CD4-positive, alpha-beta T cell (primary cell): ENCODE data around the gene OPN4. TPM values are rescaled to one million over a fixed set of nuclear protein-coding genes. Genes with fewer than 3 reads are reported as not detected.

Experiments used
- ATAC-seq: fragments of 200-7000 bp; cut with Tn5 transposase; one replicate; pipeline ENCODE4 v1.10.0; 2022; ENCODE audit warnings: mild to moderate bottlenecking; ENCODE audit not compliant: poor library complexity
- CTCF ChIA-PET: fragments of 350-600 bp; sonication (Branson Sonifier 250); formaldehyde crosslinking; loops from one replicate; lab custom pipeline; 2021; ENCODE audit warnings: antibody characterized with exemption, inconsistent platforms; lab: Charles Lee
- POLR2A ChIA-PET: fragments of 350-600 bp; sonication (Branson Sonifier 250); formaldehyde crosslinking; loops from one replicate; lab custom pipeline; 2021; ENCODE audit warnings: antibody characterized with exemption, inconsistent platforms; lab: Charles Lee
- DNase-seq, 14 experiments: peaks; one replicate each; pipeline ENCODE4 v3.0.0-alpha.2; 2013 to 2020; ENCODE audit warnings: mixed read lengths in 2 of 14
- H3K27ac ChIP-seq, 2 donors: one replicate each; pipeline versions ENCODE4 v1.5.1 to v1.7.0; 2013; ENCODE audit warnings: low read length in 2 of 2, low read depth in 1 of 2, mild to moderate bottlenecking in 1 of 2
- H3K27me3 ChIP-seq, 2 experiments: 1 replicate in 1 of 2; 2 replicates in 1 of 2; pipeline versions ENCODE4 v1.6.1 to v1.7.0; 2013; ENCODE audit warnings: low read length in 2 of 2, control low read depth in 1 of 2, mild to moderate bottlenecking in 1 of 2, moderate library complexity in 1 of 2; ENCODE audit not compliant: insufficient read depth in 2 of 2, control insufficient read depth in 1 of 2
- H3K36me3 ChIP-seq: one replicate; pipeline ENCODE4 v1.6.1; 2013; ENCODE audit warnings: low read length, control low read depth; ENCODE audit not compliant: insufficient read depth
- H3K4me1 ChIP-seq: one replicate; pipeline ENCODE4 v1.6.1; 2013; ENCODE audit warnings: low read length, control low read depth; ENCODE audit not compliant: insufficient read depth
- H3K4me3 ChIP-seq: one replicate; pipeline ENCODE4 v1.5.1; 2013; ENCODE audit warnings: mild to moderate bottlenecking, low read length, moderate library complexity
- H3K9me3 ChIP-seq, 2 experiments: 1 replicate in 1 of 2; 2 replicates in 1 of 2; pipeline versions ENCODE4 v1.6.1 to v1.7.0; 2013; ENCODE audit warnings: low read length in 2 of 2, mild to moderate bottlenecking in 2 of 2, control low read depth in 1 of 2, moderate library complexity in 1 of 2; ENCODE audit not compliant: control insufficient read depth in 1 of 2, insufficient read depth in 1 of 2
- H3K27ac Mint-ChIP-seq: one replicate; pipeline ENCODE4 v1.8.0; 2020; ENCODE audit warnings: mixed read lengths
- H3K27me3 Mint-ChIP-seq: one replicate; pipeline ENCODE4 v1.8.0; 2021; ENCODE audit warnings: mixed read lengths
- H3K36me3 Mint-ChIP-seq: one replicate; pipeline ENCODE4 v1.8.0; 2021; ENCODE audit warnings: low read depth, mixed read lengths
- H3K4me1 Mint-ChIP-seq: one replicate; pipeline ENCODE4 v1.8.0; 2021; ENCODE audit warnings: low read depth, mixed read lengths
- H3K4me3 Mint-ChIP-seq: one replicate; pipeline ENCODE4 v1.8.0; 2020; ENCODE audit warnings: mild to moderate bottlenecking, mixed read lengths
- H3K9me3 Mint-ChIP-seq: one replicate; pipeline ENCODE4 v1.8.0; 2020; ENCODE audit warnings: mixed read lengths
- CTCF ChIP-seq: fragments of 200-600 bp; IDR thresholded peaks from one replicate; pipeline ENCODE4 v1.8.0; 2022; ENCODE audit warnings: antibody characterized with exemption, mild to moderate bottlenecking
- intact Hi-C, 2 experiments: fragments of 100-400 bp; cut with DNase I in 1 of 2; cut with micrococcal nuclease in 1 of 2; formaldehyde crosslinking; loops; one replicate each; pipeline versions ENCODE4 v1.15.1 to v1.9.0; 2023 to 2025; cut with DNase I, micrococcal nuclease
- total RNA-seq, 174 experiments: library from RNA in 2 of 174; stranded (reverse) in 2 of 174; gene quantifications; one replicate each; pipeline ENCODE4 v1.2.3 and lab custom pipeline; 2021 to 2026

The OPN4 gene
- total RNA-seq, 2 experiments from 2014 or later: not detected

- intact Hi-C loops: no loop called here
- no peaks in the 10 kb centered on the region for H3K36me3 ChIP-seq
- no peak for DNase-seq
- Mint-ChIP-seq H3K27me3 (peaks cover 10% of the 10 kb centered on the region), H3K4me3 (no peak overlapping the region), H3K36me3 (no peaks in the 10 kb centered on the region), H3K4me1 (peaks cover 5% of the 10 kb centered on the region), H3K27ac (no peak overlapping the region), H3K9me3 (no peaks in the 10 kb centered on the region)
- no peak overlapping the region for H3K4me3 ChIP-seq
- H3K4me1 ChIP-seq: peaks cover 6% of the 10 kb centered on the region
- H3K27me3 ChIP-seq: no peaks in the 10 kb centered on the region
- no peaks in the 10 kb centered on the region for H3K9me3 ChIP-seq
- H3K27ac ChIP-seq: no peak overlapping the region
- TF ChIP-seq CTCF: no peak
- ATAC-seq: no peak
- POLR2A ChIA-PET: no interaction called here
- CTCF ChIA-PET: interaction anchor here (0.6 kb wide), 1 partner anchor 12 kb away, joined by 3 read pairs; no protein-coding TSS in a partner anchor
Measured at GRCh38 chr10:86690231-86690630, 35.9 kb downstream of the OPN4 start.

GRCh38 chr10:86690657-86691084, 36.3 kb downstream of the OPN4 start:
- Mint-ChIP-seq H3K27ac (no peak overlapping the region), H3K4me3 (no peak overlapping the region), H3K36me3 (no peaks in the 10 kb centered on the region), H3K27me3 (peaks cover 6% of the 10 kb centered on the region), H3K4me1 (peaks cover 5% of the 10 kb centered on the region), H3K9me3 (no peaks in the 10 kb centered on the region)
- ChIA-PET POLR2A (no interaction called here), CTCF (no interaction called here)
- H3K27me3 ChIP-seq: no peaks in the 10 kb centered on the region
- H3K9me3 ChIP-seq: no peaks in the 10 kb centered on the region
- no peak overlapping the region for H3K4me3 ChIP-seq
- no peak for ATAC-seq
- H3K36me3 ChIP-seq: no peaks in the 10 kb centered on the region
- H3K27ac ChIP-seq: no peak overlapping the region
- DNase-seq: no peak
- no peak for TF ChIP-seq CTCF
- peaks cover 6% of the 10 kb centered on the region for H3K4me1 ChIP-seq
- intact Hi-C loops: no loop called here

- Histone ChIP-seq H3K4me3 (no peak overlapping the region), H3K36me3 (no peaks in the 10 kb centered on the region), H3K9me3 (no peaks in the 10 kb centered on the region), H3K4me1 (peaks cover 6% of the 10 kb centered on the region), H3K27me3 (no peaks in the 10 kb centered on the region), H3K27ac (no peak overlapping the region)
- POLR2A ChIA-PET: no interaction called here
- Mint-ChIP-seq H3K27me3 (peaks cover 5% of the 10 kb centered on the region), H3K4me3 (no peak overlapping the region), H3K36me3 (no peaks in the 10 kb centered on the region), H3K9me3 (no peaks in the 10 kb centered on the region), H3K4me1 (peaks cover 5% of the 10 kb centered on the region), H3K27ac (no peak overlapping the region)
- intact Hi-C loops: no loop called here
- no peak for DNase-seq
- ATAC-seq: no peak
- CTCF ChIA-PET: no interaction called here
- no peak for TF ChIP-seq CTCF
Measured at GRCh38 chr10:86691333-86692022, 37.1 kb downstream of the OPN4 start.
